Endothelial cell of umbilical vein (primary cell): ENCODE data around the gene SORL1. TPM values are rescaled to one million over a fixed set of nuclear protein-coding genes. Genes with fewer than 3 reads are reported as not detected.

Experiments used
- BruUV-seq: library from RNA; stranded (reverse); fragments of 400-500 nt; replicated peaks from 2 replicates; lab custom pipeline; 2021; lab: Mats Ljungman, UMichigan
- CTCF ChIA-PET: fragments of 300-600, 350-600 bp; sonication (Branson Sonifier 250); formaldehyde crosslinking; loops from one replicate; lab custom pipeline; 2021; ENCODE audit warnings: antibody characterized with exemption, inconsistent platforms; lab: Charles Lee
- POLR2A ChIA-PET: fragments of 300-600, 350-600 bp; sonication (Branson Sonifier 250); formaldehyde crosslinking; loops from one replicate; lab custom pipeline; 2021; ENCODE audit warnings: antibody characterized with exemption, inconsistent platforms; lab: Charles Lee
- DNase-seq: peaks from one replicate; pipeline ENCODE4 v3.0.0-alpha.2; 2011; ENCODE audit warnings: low read depth, low spot score
- FAIRE-seq: peaks from 2 replicates; lab custom pipeline; 2011; peaks lifted over from hg19 to GRCh38; lab: Jason Lieb, UNC
- H2AFZ ChIP-seq: 2 replicates; pipeline ENCODE4 v1.6.0; 2012; ENCODE audit warnings: low read depth, low read length, control low read depth, inconsistent platforms
- H3K27ac ChIP-seq: 2 replicates; pipeline ENCODE4 v1.5.1; 2011; ENCODE audit warnings: low read depth, mild to moderate bottlenecking, control low read depth, low read length, moderate library complexity; ENCODE audit not compliant: insufficient read depth
- H3K27me3 ChIP-seq, 2 experiments: 2 replicates each; pipeline versions ENCODE4 v1.6.0 to v1.6.1; 2011; ENCODE audit warnings: low read length in 2 of 2, mixed read lengths in 1 of 2; ENCODE audit not compliant: control insufficient read depth in 2 of 2, insufficient read depth in 2 of 2
- H3K36me3 ChIP-seq, 2 experiments: 2 replicates in 1 of 2; 3 replicates in 1 of 2; pipeline ENCODE4 v1.5.1; 2011; ENCODE audit warnings: low read length in 2 of 2, mild to moderate bottlenecking in 1 of 2, moderate library complexity in 1 of 2; ENCODE audit not compliant: control insufficient read depth in 2 of 2, insufficient read depth in 2 of 2; ENCODE audit errors: extremely low read depth in 1 of 2
- H3K4me1 ChIP-seq: 3 replicates; pipeline ENCODE4 v1.5.1; 2011; ENCODE audit warnings: mild to moderate bottlenecking, low read length; ENCODE audit not compliant: control insufficient read depth, insufficient read depth; ENCODE audit errors: extremely low read depth
- H3K4me2 ChIP-seq: 2 replicates; pipeline ENCODE4 v1.6.1; 2011; ENCODE audit warnings: low read length, control low read depth, mixed read lengths; ENCODE audit not compliant: insufficient read depth
- H3K4me3 ChIP-seq, 3 experiments: fragments of 200-600 bp in 1 of 3; sonication (generic), shearing (Covaris generic) in 1 of 3; replicated peaks in 1 of 3; 2 replicates each; pipeline ENCODE4 v1.5.1; 2011 to 2016; ENCODE audit warnings: control low read depth in 3 of 3, low read length in 3 of 3, mild to moderate bottlenecking in 2 of 3, inconsistent platforms in 1 of 3, low read depth in 1 of 3, moderate library complexity in 1 of 3; ENCODE audit not compliant: insufficient read depth in 1 of 3
- H3K79me2 ChIP-seq: 2 replicates; pipeline ENCODE4 v1.6.0; 2012; ENCODE audit warnings: low read length, inconsistent platforms; ENCODE audit not compliant: control insufficient read depth, insufficient read depth
- H3K9ac ChIP-seq: replicated peaks from 2 replicates; pipeline ENCODE3; 2011; ENCODE audit warnings: low read length, control low read depth; ENCODE audit not compliant: insufficient read depth; ENCODE audit errors: extremely low read depth
- H3K9me1 ChIP-seq: replicated peaks from 3 replicates; pipeline ENCODE4 v1.6.0; 2011; ENCODE audit warnings: mild to moderate bottlenecking, low read length; ENCODE audit not compliant: control insufficient read depth, insufficient read depth; ENCODE audit errors: extremely low read depth
- H3K9me3 ChIP-seq: replicated peaks from 2 replicates; pipeline ENCODE4 v1.5.1; 2012; ENCODE audit warnings: low read length, inconsistent platforms; ENCODE audit not compliant: control insufficient read depth, insufficient read depth
- H4K20me1 ChIP-seq: replicated peaks from 2 replicates; pipeline ENCODE3; 2011; ENCODE audit warnings: mild to moderate bottlenecking, low read length; ENCODE audit not compliant: control insufficient read depth, insufficient read depth; ENCODE audit errors: extremely low read depth
- CTCF ChIP-seq, 2 donors: IDR thresholded peaks; 1 replicate in 1 of 2; 2 replicates in 1 of 2; pipeline ENCODE4 v1.5.1; 2011; ENCODE audit warnings: low read length in 2 of 2, mild to moderate bottlenecking in 2 of 2, moderate library complexity in 2 of 2, control low read depth in 1 of 2, inconsistent platforms in 1 of 2, low read depth in 1 of 2; ENCODE audit not compliant: insufficient read depth in 1 of 2; ENCODE audit errors: extremely low read depth in 1 of 2
- FOS ChIP-seq: IDR thresholded peaks from 2 replicates; pipeline ENCODE4 v1.6.1; 2011; ENCODE audit warnings: mild to moderate bottlenecking, low read length, moderate library complexity, borderline replicate concordance; ENCODE audit not compliant: insufficient read depth
- GATA2 ChIP-seq: IDR thresholded peaks from 2 replicates; pipeline ENCODE4 v1.7.0; 2011; ENCODE audit warnings: low read depth, mild to moderate bottlenecking, moderate library complexity, mixed read lengths, low read length; ENCODE audit not compliant: insufficient read length, insufficient read depth
- MAX ChIP-seq: IDR thresholded peaks from 2 replicates; pipeline ENCODE4 v1.6.1; 2011; ENCODE audit not compliant: insufficient read depth, insufficient read length
- MYC ChIP-seq: IDR thresholded peaks from one replicate; pipeline ENCODE4 v1.6.1; 2011; ENCODE audit warnings: mild to moderate bottlenecking, low read depth, low read length
- POLR2A ChIP-seq: IDR thresholded peaks from 2 replicates; pipeline ENCODE4 v1.6.1; 2012; ENCODE audit warnings: low read depth, mild to moderate bottlenecking, control low read depth, low read length
- dilution Hi-C: fragments of 300-500 bp; cut with MboI; formaldehyde crosslinking; loops from one replicate; pipeline ENCODE4 v1.15.0; 2019; ENCODE audit warnings: low sequenced_read_pairs; ENCODE audit not compliant: extremely low pct_ligation_motif_present
- intact Hi-C: fragments of 100-400 bp; cut with micrococcal nuclease; formaldehyde crosslinking; loops from one replicate; pipeline ENCODE4 v1.10.0; 2022
- polyA plus RNA-seq, 4 experiments: library from polyadenylated mRNA; depleted of rRNA in 3 of 4; stranded (reverse) in 3 of 4; unstranded in 1 of 4; fragments of >200 nt; gene quantifications; 2 replicates each; pipeline versions ENCODE4 v1.2.1 to v1.2.3, GENCODE V29; 2011 to 2012; ENCODE audit warnings: missing spikeins in 1 of 4
- total RNA-seq: library from RNA; stranded (reverse); gene quantifications from 2 replicates; pipeline ENCODE4 v1.2.3, GENCODE V29; 2021

SORL1 gene
- total and polyA plus RNA-seq, 2 donors (not counting 3 experiments of a cell fraction or from before 2014, with no cell fraction given): 0.17 to 0.31 TPM

- peaks cover 5 to 8% of the 10 kb centered on the region in 2 experiments for H3K27me3 ChIP-seq
- H2AFZ ChIP-seq: no peak overlapping the region
- no peaks in the 10 kb centered on the region for H3K9me1 ChIP-seq
- no peak for DNase-seq
- H3K4me2 ChIP-seq: no peak overlapping the region
- no peaks in the 10 kb centered on the region for H3K36me3 ChIP-seq
- ChIA-PET CTCF (interaction anchor here (0.9 to 5.9 kb wide), 4 partner anchors 364 to 848 kb away, joined by 3 to 106 read pairs (median 30); no protein-coding TSS in a partner anchor), POLR2A (no interaction called here)
- dilution Hi-C loops (no loop called here), intact Hi-C loops (loop anchor here (2.0 to 5.0 kb wide), 3 partner anchors 175 to 308 kb away; no protein-coding TSS in a partner anchor)
- BruUV-seq: no TSS peak
- TF ChIP-seq POLR2A (no peak), MYC (no peak), CTCF (IDR thresholded peaks at IDR 0.05; ENCODE audit: extremely low read depth in 1 of 2, insufficient read depth in 1 of 2, low read depth in 1 of 2, low read length in 2 of 2) (no peak), FOS (no peak), MAX (no peak), GATA2 (no peak)
- peaks cover 2% of the 10 kb centered on the region for H3K4me1 ChIP-seq
- H3K27ac ChIP-seq: no peak overlapping the region
- FAIRE-seq: no peak
- no peak overlapping the region for H3K9ac ChIP-seq
- no peaks in the 10 kb centered on the region for H3K9me3 ChIP-seq
- no peaks in the 10 kb centered on the region for H4K20me1 ChIP-seq
- H3K4me3 ChIP-seq: no peak overlapping the region
- no peaks in the 10 kb centered on the region for H3K79me2 ChIP-seq
These were observed 205.0 kb downstream of the SORL1 start for GRCh38 chr11:121657146-121657545.
